HFF-Myc (cell line): ENCODE data around the gene SMIM38.

Source experiments
- DNase-seq: peaks from one replicate; pipeline ENCODE4 v3.0.0-alpha.2; 2011; ENCODE audit warnings: low read depth; ENCODE audit errors: extremely low read depth
- H3K4me3 ChIP-seq: replicated peaks from 2 replicates; pipeline ENCODE4 v1.5.1; 2011; ENCODE audit warnings: low read depth, mild to moderate bottlenecking, control low read depth, low read length
- TF ChIP-seq, protein P1 (sequence below): IDR thresholded peaks from 2 replicates; pipeline ENCODE4 v1.5.1; 2012; ENCODE audit warnings: mild to moderate bottlenecking, low read depth, low read length, control low read depth; ENCODE audit errors: missing control alignments

The SMIM38 gene

DNA sequence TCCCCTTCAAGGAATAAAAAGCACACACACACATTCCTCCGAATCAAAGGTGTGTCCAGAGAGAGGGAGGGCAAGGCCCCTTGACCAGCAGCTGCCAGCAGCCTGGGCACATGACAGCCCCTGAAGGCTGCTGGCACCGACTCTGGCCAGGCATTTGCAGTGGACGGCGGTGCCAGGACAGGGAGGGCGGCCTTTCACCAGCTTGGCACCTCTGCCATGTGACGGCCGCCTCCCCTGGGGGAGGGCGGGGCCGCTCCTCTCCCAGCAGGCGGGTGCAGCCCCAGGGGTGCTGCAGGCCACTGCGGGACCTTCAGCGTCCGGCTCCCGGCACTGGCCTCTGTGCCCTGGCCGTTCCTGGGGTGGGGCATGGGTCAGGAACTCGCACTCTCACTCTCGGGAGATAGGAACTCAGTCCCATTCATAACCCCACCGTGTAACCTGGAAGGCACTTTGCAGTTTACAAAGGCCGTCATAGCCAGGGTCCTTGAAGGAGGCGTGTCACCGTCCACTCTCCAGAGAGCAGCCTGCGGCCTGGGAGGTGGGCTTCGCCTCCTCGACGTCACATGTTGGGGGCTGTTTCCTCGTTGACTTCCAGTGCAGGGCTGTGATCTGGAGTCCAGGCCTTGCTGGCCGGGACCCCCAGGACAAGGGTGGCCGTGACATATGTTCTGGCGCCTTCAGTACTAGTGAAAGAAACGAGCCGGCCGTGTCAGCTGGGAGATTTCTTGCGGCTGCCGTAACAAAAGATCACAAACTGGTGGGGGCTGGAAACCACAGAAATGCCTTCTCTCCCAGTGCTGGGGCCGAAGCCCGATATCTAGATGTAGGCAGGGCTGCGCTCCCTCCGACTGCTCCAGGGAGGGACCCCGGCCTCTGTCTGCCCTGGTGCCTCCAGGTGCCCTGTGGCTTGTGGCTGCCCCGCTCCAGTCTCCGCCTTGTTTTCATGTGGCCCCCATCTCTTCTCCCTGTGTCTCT lies 39.9 kb upstream of the SMIM38 start:
- no peak overlapping the region for H3K4me3 ChIP-seq
- TF ChIP-seq, protein P1, sequence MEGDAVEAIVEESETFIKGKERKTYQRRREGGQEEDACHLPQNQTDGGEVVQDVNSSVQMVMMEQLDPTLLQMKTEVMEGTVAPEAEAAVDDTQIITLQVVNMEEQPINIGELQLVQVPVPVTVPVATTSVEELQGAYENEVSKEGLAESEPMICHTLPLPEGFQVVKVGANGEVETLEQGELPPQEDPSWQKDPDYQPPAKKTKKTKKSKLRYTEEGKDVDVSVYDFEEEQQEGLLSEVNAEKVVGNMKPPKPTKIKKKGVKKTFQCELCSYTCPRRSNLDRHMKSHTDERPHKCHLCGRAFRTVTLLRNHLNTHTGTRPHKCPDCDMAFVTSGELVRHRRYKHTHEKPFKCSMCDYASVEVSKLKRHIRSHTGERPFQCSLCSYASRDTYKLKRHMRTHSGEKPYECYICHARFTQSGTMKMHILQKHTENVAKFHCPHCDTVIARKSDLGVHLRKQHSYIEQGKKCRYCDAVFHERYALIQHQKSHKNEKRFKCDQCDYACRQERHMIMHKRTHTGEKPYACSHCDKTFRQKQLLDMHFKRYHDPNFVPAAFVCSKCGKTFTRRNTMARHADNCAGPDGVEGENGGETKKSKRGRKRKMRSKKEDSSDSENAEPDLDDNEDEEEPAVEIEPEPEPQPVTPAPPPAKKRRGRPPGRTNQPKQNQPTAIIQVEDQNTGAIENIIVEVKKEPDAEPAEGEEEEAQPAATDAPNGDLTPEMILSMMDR, result no peak
- DNase-seq, result no peak

- no peak for DNase-seq
These were observed 39.1 kb upstream of the SMIM38 start for GRCh38 chr11:69116671-69117070.

DNA sequence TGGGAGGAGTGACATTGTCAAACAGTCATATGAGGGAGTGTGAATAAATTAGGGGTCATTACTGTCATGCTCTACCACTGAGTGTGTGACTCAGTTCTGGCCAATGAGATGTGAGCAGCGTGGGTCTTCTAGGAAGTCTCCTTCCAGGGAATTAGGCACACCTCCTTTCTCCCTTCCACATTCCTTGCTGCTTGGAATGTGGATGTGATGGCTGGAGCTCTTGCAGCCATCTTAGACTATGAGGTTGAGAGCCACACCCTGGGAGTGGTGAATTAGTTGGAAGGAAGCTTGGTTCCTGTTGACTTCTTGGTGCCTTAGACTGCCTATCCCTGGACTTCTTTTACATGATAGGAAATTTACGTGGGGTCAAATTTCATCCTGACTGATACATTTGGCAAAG lies 36.5 kb upstream of the SMIM38 start:
- DNase-seq, result no peak

More at GRCh38 chr11:69116671-69117070, 39.1 kb upstream of the SMIM38 start:
- no peak overlapping the region for H3K4me3 ChIP-seq
- TF ChIP-seq, protein P1, result no peak

GRCh38 chr11:69120096-69120875 lies 35.4 kb upstream of the SMIM38 start:
- TF ChIP-seq, protein P1, result no peak
- no peak for DNase-seq
- no peak overlapping the region for H3K4me3 ChIP-seq

More for the DNA sequence above, 36.5 kb upstream of the SMIM38 start:
- no peak overlapping the region for H3K4me3 ChIP-seq
- TF ChIP-seq, protein P1, result no peak

- H3K4me3 ChIP-seq, result no peak overlapping the region
- TF ChIP-seq, protein P1, result no peak
- no peak for DNase-seq
These were observed 34.7 kb upstream of the SMIM38 start for GRCh38 chr11:69121021-69121420.

DNA sequence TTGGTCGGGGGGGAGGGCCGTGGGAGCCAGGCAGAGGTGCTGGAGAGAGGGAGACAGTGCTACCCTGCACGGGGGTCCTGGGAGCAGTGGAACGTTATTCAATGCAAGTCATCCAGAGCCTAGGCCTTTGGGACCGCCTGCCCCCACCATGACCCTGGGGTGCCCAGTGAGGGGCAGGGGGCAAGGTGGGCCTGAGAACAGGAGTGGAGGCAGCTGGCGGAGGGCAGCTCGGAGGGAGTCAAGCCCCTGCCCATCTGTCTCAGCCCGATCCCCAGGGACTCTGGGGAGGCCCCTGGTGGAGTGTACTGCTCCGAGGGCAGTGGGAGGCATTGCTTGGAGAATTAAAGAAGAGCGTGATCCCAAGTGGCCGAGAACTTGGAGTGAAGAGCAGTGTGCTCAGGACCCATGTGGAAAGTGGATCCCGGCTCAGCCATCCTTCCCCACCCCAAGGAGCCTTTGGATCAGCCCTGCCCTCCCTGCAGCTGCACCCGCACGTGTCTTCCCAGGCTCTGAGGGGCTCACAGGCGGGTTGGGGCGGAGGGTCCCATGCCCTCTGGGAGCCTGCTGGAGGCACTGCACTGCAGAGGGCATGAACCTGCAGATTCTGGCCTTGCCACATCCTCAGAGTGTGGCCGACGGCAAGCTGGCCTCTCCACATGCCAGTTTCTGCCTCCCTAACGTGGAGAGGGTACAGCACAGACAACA lies 34.0 kb upstream of the SMIM38 start:
- no peak for DNase-seq
- no peak overlapping the region for H3K4me3 ChIP-seq
- TF ChIP-seq, protein P1, result no peak
